Skeletal muscle satellite cell (primary cell): ENCODE results near the gene UBE2E1.

Experiments used
- H3K27me3 ChIP-seq: 2 replicates; pipeline ENCODE4 v1.7.0; 2013; ENCODE audit warnings: low read length; ENCODE audit not compliant: control insufficient read depth, insufficient read depth
- H3K36me3 ChIP-seq: 2 replicates; pipeline ENCODE4 v1.7.0; 2013; ENCODE audit warnings: mild to moderate bottlenecking, control low read depth, low read length; ENCODE audit not compliant: insufficient read depth
- H3K4me1 ChIP-seq: 2 replicates; pipeline ENCODE4 v1.7.0; 2013; ENCODE audit warnings: low read length; ENCODE audit not compliant: control insufficient read depth, insufficient read depth
- H3K4me2 ChIP-seq: 2 replicates; pipeline ENCODE4 v1.7.0; 2013; ENCODE audit warnings: mild to moderate bottlenecking, low read length
- H3K4me3 ChIP-seq: 2 replicates; pipeline ENCODE4 v1.7.0; 2013; ENCODE audit warnings: low read length
- H3K9ac ChIP-seq: 2 replicates; pipeline ENCODE4 v1.7.0; 2013; ENCODE audit warnings: mild to moderate bottlenecking, low read depth, low read length, moderate library complexity
- H3K9me3 ChIP-seq: replicated peaks from 2 replicates; pipeline ENCODE4 v1.7.0; 2013; ENCODE audit warnings: mild to moderate bottlenecking, control low read depth, low read length

UBE2E1 gene

DNA sequence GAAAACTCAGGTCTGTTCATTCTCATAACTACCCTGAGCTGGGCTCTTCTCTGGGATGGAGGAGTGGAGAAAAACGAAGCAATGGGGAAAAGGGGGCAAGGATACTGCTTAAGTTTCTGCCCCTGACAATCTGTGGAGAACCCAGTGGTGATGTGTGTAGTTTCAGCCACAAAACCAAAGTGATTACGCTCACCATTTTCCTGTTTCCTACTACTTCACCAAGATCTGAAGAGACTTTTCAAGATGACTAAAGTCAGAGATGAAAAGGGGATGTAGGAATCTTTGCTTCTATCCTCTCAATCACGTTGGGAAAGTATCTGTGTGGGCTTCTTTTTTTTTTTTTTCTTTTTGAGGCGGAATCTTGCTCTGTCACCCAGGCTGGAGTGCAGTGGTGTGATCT, 8.3 kb upstream of the UBE2E1 start:
- H3K9ac ChIP-seq: no peak overlapping the region
- H3K9me3 ChIP-seq: no peaks in the 10 kb centered on the region
- H3K4me1 ChIP-seq: no peaks in the 10 kb centered on the region
- no peaks in the 10 kb centered on the region for H3K27me3 ChIP-seq
- H3K4me3 ChIP-seq: no peak overlapping the region
- no peak overlapping the region for H3K4me2 ChIP-seq
- H3K36me3 ChIP-seq: no peaks in the 10 kb centered on the region

DNA sequence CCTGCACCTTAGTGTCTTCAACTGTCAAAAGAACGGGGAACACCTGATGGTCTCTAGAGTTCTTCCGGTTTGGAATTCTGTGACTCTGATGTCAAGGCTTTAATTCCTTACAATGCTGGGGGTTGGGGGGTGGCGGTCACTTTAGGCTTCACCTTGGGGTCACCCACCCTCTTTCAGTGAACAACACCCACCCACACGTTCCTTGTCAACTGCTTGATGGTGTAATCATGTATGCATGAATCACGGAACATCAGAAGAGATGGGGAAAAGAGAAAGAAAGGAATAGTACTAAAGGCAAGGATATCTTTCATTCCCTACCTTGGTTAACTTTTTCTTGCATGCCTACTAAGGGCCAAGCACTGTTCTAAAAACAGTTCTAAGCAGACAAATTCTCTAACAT, 7.3 kb upstream of the UBE2E1 start:
- no peak overlapping the region for H3K4me2 ChIP-seq
- H3K27me3 ChIP-seq: no peaks in the 10 kb centered on the region
- H3K4me3 ChIP-seq: no peak overlapping the region
- no peak overlapping the region for H3K9ac ChIP-seq
- no peaks in the 10 kb centered on the region for H3K9me3 ChIP-seq
- no peaks in the 10 kb centered on the region for H3K36me3 ChIP-seq
- H3K4me1 ChIP-seq: no peaks in the 10 kb centered on the region

- Histone ChIP-seq H3K9ac (no peak overlapping the region), H3K4me2 (no peak overlapping the region)
Observed at GRCh38 chr3:23798876-23799275, 6.9 kb upstream of the UBE2E1 start.

GRCh38 chr3:23800731-23801130, 5.0 kb upstream of the UBE2E1 start:
- no peaks in the 10 kb centered on the region for H3K27me3 ChIP-seq
- no peaks in the 10 kb centered on the region for H3K36me3 ChIP-seq
- no peaks in the 10 kb centered on the region for H3K4me1 ChIP-seq
- H3K4me2 ChIP-seq: no peak overlapping the region
- no peaks in the 10 kb centered on the region for H3K9me3 ChIP-seq
- no peak overlapping the region for H3K9ac ChIP-seq
- no peak overlapping the region for H3K4me3 ChIP-seq

More at GRCh38 chr3:23798876-23799275, 6.9 kb upstream of the UBE2E1 start:
- H3K4me3 ChIP-seq: no peak overlapping the region
- H3K4me1 ChIP-seq: no peaks in the 10 kb centered on the region
- no peaks in the 10 kb centered on the region for H3K9me3 ChIP-seq
- no peaks in the 10 kb centered on the region for H3K36me3 ChIP-seq
- H3K27me3 ChIP-seq: no peaks in the 10 kb centered on the region

DNA sequence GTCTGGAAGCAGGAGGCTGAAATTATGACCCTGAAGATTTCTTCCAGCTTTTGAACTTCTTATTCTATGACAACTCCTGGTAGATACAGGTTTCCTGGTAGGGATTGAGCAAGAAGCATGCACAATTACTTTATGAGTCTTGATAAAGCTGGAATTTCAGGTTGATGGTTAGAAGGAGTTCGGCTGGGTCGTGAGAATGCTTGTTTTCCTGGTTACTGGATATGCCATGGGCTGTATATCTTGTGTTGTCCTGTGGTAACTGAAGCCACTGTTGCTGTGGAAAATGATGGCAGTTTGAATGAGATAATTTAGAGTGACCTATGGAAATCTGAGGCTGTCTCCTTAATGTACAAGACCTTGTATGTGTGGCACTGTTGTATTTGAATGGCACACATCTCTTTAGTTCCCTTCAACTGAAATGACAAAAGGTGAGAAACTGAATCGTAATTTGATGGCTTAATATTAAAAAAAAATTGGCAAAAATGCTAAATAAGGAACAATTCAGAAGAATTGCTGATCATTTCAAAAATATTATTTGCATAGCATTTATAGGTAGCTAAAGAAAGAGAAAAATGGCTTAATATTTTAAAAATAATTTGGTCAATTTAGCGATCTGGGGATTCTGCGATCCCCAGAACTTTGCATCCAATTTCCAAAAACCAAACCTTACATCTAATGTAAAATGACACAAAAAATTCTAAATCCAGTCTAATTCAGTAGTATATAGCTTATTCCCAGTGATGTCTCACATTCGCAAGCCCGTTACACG, 1.1 kb upstream of the UBE2E1 start:
- Histone ChIP-seq H3K4me1 (peaks cover 10% of the 10 kb centered on the region), H3K4me3 (no peak overlapping the region), H3K4me2 (no peak overlapping the region), H3K9ac (no peak overlapping the region), H3K27me3 (no peaks in the 10 kb centered on the region), H3K9me3 (no peaks in the 10 kb centered on the region), H3K36me3 (no peaks in the 10 kb centered on the region)

- Histone ChIP-seq H3K9ac (peak overlapping the region; percentile 82), H3K36me3 (no peaks in the 10 kb centered on the region)
Observed at GRCh38 chr3:23805210-23805632, 534 bp upstream of the UBE2E1 start.

DNA sequence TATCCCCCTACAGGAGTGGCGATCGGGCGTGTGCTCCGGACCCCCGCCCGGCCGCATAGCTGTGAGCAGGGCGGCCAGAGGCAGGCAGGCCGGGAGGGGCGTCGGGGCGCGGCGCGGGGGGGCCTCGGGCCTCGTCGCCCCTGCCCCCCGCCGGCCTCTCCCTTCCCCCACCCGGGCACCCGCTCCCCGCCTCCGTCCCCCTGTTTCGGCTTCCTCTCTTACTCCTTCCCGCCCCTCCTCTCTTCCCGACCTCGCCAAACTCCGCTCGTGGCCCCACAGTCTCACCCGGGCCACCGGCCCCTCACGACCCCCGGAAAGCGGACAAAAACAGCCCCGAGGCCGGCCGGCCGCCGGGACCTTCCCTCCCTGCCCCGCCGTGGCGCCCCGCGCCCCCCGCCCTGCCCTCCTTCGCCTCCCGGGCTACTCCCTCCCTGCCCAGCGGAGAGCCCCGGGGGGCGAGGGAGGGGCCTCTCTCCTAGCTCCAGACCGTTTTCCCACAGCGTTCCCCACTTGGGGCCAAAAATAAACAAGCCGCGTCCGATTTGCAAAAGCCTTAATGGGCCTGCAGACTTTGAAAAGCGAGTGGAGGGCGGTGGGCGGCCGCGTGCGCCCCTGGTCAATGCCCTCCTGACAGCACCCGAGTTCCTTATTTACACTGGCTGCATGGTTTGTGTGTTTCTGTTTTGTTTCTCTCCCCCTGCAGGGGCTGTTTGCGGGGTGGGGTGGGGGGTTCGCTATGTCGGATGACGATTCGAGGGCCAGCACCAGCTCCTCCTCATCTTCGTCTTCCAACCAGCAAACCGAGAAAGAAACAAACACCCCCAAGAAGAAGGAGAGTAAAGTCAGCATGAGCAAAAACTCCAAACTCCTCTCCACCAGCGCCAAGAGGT, 1.0 kb downstream of the UBE2E1 start:
- H3K36me3 ChIP-seq: no peaks in the 10 kb centered on the region
- no peaks in the 10 kb centered on the region for H3K9me3 ChIP-seq
- H3K27me3 ChIP-seq: no peaks in the 10 kb centered on the region
- H3K9ac ChIP-seq: peak overlapping the region; percentile 82
- H3K4me2 ChIP-seq: peak overlapping the region; percentile 92
- peaks cover 23% of the 10 kb centered on the region for H3K4me1 ChIP-seq
- H3K4me3 ChIP-seq: peak overlapping the region; percentile 78

More at GRCh38 chr3:23805210-23805632, 534 bp upstream of the UBE2E1 start:
- H3K4me3 ChIP-seq: peak overlapping the region; percentile 78
- peak overlapping the region; percentile 84 for H3K4me2 ChIP-seq
- H3K27me3 ChIP-seq: no peaks in the 10 kb centered on the region
- H3K9me3 ChIP-seq: no peaks in the 10 kb centered on the region
- H3K4me1 ChIP-seq: peaks cover 14% of the 10 kb centered on the region

GRCh38 chr3:23807424-23808015, 1.8 kb downstream of the UBE2E1 start:
- Histone ChIP-seq H3K4me3 (peak overlapping the region; percentile 78), H3K9me3 (no peaks in the 10 kb centered on the region), H3K9ac (peak overlapping the region; percentile 82), H3K36me3 (peaks cover under 1% of the 10 kb centered on the region), H3K4me2 (peak overlapping the region; percentile 92), H3K4me1 (peaks cover 23% of the 10 kb centered on the region), H3K27me3 (no peaks in the 10 kb centered on the region)

GRCh38 chr3:23808525-23808924, 2.8 kb downstream of the UBE2E1 start:
- Histone ChIP-seq H3K4me2 (peak overlapping the region; percentile 92), H3K4me3 (no peak overlapping the region)

DNA sequence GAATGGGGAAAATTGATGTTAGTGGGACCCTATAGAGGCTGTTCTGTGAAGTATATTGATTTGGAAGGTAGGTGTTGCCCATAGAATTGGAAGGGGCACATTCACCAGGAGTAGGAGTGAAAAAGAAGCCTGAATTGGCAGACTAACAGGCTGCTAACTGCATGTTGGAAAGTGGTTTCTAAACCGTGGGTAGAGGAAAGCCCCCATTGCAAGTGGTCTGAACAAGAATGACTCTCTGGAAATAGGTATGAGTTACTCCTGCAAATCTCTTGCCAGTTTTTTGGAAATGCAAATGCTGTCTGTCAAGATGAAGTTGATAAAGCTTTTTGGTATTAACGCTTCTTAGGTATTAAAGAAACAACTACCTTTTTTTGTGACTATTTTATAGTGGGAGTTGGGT, 3.5 kb downstream of the UBE2E1 start:
- Histone ChIP-seq H3K4me2 (peak overlapping the region; percentile 92), H3K9me3 (no peaks in the 10 kb centered on the region), H3K27me3 (no peaks in the 10 kb centered on the region), H3K36me3 (peaks cover 7% of the 10 kb centered on the region), H3K4me1 (peaks cover 23% of the 10 kb centered on the region), H3K9ac (no peak overlapping the region), H3K4me3 (no peak overlapping the region)

More at GRCh38 chr3:23808525-23808924, 2.8 kb downstream of the UBE2E1 start:
- Histone ChIP-seq H3K27me3 (no peaks in the 10 kb centered on the region), H3K4me1 (peaks cover 23% of the 10 kb centered on the region), H3K9me3 (no peaks in the 10 kb centered on the region), H3K9ac (peak overlapping the region; percentile 82), H3K36me3 (peaks cover 7% of the 10 kb centered on the region)

DNA sequence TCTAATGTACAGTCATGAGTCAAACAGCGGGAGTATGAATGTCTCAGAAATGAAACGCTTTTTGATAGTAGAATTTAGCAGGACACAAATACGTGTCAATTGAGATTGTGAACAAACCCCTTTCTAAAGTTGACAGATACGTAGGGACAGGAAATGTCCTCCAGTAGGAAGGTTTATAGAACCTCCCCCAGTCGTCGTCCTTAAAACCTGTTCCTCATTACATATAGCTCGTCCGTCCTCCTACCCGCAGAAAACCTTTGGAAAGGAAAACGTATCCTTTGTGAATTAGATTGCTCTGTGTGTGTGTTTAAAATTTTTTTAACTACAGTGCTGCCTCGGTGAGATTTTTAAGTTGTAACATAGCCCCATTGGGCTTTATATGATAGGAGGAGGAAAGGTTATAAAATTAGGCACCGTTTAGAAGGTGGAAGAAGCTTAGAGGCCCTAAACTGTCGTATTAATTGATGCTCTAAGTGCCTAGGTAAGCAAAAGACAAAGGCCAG, 4.1 kb downstream of the UBE2E1 start:
- no peaks in the 10 kb centered on the region for H3K9me3 ChIP-seq
- H3K36me3 ChIP-seq: peaks cover 7% of the 10 kb centered on the region
- H3K9ac ChIP-seq: no peak overlapping the region
- no peaks in the 10 kb centered on the region for H3K27me3 ChIP-seq
- peaks cover 23% of the 10 kb centered on the region for H3K4me1 ChIP-seq
- H3K4me3 ChIP-seq: peak overlapping the region; percentile 80
- peak overlapping the region; percentile 91 for H3K4me2 ChIP-seq
